T-helper 22 cell (primary cell): Measurements from ENCODE around the gene ME3.

ENCODE experiments used
- DNase-seq: peaks from one replicate; pipeline ENCODE4 v3.0.0-alpha.2; 2020; ENCODE audit warnings: low read depth

The ME3 gene

DNA sequence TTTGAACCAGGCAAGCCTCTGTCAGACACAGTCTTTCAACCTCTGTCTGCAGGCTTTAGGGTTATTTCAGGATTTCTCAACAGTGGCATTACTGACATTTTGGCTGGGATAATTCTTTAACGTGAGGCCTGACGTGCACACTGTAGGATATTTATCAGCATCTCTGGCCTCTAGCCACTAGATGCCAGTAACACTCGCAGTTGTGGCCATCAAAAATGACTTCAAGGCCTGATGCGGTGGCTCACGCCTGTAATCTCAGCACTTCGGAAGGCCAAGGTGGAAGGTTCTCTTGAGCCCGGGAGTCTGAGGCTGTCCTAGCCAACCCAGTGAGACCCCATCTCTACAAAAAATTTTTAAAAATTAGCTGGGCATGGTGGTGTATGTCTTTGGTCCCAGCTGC lies 184.7 kb downstream of the ME3 start:
- DNase-seq: no peak

DNA sequence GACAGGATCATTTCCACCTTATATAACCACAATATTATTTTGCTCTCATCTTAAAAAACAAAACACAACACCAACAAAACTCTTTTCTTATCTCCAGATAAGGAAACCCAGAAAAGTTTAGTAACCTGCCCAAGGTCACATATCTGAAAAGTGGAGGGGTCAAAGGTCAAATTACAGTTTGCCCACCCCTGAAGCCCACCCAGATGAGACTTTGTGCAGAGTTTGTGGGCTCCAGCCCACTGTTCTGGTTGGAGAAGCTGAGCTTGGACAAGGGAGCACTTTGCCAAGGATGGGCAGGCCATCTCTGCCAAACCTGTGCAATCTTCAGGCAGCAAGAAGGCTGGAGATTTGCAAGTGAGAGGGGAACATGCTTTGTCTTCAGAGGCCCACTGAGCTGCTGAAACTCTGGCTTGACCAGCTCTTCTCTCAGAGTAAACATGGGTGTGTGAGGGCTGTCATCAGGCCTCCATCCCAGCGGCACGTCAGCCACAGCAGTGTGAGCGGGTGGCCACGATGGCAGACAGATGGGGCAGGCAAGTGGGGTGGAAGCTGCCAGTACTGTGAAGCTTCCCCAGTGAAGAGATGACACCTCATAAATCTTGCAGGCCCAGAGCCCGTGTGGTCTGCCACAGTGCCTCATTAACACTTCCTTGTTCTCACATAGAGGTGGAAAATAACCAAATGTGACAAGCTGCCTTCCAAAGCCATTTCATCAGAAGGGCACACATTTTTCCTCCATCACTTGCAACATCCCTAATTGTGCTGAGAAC lies 186.0 kb downstream of the ME3 start:
- no peak for DNase-seq

DNA sequence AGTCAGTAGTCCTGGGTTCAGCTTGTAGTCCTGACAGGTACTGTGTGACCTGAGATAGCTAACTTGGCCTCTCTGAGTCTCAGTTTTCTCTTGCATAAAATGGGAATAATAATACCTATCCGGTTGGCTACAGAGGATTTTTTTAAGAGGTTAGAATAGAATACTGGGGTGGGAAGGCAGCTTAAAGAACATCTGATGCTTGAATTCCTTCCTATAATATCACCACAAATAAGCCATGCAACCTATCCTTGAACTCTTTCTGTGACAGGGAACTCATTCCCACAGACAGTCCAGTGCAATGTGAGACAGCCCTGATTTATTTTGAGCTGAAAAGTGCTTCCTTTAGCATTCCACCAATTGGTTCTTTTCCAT lies 187.6 kb downstream of the ME3 start:
- no peak for DNase-seq

DNA sequence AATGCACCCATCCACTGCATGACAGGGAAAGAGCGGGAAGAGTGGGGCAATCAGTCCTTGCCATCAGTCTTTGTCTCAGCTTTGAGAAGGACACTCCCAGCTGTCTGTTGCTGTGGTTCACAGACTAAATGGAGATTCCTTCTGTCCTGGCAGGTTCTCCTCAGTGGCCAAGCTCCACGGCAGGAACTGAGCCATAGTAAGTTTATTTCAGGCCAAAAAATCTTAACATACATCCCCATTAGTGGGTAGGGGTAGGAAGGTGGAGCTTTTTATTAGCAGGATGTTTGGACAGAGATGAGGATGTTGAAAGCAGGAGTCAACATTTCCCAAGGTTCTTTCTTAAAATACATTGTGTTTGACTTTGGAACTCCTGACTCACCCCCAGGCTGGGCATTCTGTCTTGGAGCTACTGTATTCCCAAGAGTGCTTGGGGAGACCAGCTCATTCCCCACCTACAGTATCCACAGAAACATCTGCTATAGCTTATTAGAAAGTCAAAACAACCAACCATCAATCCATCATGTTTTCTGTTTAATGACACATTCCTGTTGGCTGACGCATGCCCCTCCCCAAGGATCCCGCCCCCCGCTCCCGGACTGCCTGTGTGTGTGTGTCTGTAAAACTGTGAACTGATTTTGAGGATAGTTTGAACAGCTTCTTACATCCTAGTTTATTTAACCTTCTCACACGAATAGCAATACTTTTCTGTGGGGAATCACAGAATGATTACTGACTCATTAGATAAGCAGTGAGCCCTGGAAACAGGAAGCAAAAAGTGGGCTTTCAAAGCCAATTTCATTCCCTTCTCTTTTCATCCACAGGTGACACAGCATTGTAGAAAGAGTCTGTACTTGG lies 188.2 kb downstream of the ME3 start:
- no peak for DNase-seq

GRCh38 chr11:86483610-86483939 lies 188.8 kb downstream of the ME3 start:
- no peak for DNase-seq

GRCh38 chr11:86482692-86483091 lies 189.7 kb downstream of the ME3 start:
- no peak for DNase-seq

DNA sequence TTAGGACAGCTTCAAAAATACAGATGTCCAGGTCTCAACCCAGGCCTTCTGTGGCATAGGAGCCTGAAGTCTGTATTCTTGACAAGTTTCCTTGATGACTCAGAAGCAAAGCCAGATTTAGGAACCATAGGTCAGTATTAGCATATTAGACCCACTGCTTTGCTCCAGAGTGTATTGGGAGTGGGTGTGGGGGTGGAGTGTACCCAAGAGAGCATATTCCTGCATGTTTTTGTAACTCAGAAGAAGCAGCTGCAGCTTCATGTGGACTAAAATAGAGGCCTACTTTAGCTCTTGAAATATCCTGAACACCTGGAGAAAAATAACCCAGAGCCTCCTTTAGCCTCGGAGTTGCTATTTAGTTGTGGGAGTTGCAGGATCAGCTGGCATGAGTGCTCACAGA lies 191.0 kb downstream of the ME3 start:
- no peak for DNase-seq

DNA sequence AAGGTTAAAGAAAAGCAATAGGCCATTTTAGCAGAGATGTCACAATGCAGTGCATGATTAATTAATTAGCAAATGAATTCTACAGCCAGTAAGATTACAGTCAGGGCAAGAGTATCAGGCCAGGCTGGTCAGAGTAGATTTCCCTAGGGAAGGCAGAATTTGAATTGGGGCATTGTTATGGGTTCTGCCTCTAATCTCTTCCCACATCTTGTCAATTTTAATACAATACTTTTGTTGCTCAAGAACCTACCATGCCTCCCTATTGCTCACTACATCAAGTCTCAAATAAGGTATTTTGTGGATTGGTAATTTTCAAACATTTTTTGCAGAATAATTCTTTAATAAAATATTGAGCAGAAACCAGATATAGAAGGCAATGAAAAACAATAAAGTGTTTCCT lies 194.1 kb downstream of the ME3 start:
- DNase-seq: no peak

DNA sequence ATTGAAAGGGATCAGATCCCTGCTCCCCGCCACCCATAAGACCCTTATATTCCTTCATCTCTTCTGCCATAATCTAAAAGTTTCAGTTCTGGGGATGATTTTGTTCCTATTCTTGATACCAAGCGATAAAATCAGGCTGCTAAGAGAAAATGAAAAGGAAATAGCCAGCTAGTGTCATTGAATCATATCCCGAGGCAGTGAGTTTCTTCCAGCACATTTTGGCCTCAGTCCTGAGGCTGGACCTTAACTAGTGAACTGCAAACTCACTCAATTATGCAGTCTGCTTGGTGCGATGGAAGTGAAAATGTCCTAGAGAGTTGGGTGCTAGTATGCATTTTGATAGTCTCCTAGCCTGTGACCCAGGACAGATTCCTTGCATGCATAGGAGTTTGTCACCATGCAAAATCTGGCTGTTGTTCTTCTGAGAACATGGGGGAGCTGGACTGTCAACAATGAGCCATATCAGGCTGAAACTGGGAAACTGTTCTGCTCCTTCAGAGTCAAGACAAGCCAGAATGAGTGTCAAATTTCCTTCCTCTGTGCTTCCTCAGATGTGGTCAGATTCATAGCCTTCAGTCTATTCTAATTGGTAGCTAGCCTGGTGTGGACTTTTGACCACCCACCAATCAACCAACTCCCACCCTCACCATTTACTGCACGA lies 194.8 kb downstream of the ME3 start:
- no peak for DNase-seq

DNA sequence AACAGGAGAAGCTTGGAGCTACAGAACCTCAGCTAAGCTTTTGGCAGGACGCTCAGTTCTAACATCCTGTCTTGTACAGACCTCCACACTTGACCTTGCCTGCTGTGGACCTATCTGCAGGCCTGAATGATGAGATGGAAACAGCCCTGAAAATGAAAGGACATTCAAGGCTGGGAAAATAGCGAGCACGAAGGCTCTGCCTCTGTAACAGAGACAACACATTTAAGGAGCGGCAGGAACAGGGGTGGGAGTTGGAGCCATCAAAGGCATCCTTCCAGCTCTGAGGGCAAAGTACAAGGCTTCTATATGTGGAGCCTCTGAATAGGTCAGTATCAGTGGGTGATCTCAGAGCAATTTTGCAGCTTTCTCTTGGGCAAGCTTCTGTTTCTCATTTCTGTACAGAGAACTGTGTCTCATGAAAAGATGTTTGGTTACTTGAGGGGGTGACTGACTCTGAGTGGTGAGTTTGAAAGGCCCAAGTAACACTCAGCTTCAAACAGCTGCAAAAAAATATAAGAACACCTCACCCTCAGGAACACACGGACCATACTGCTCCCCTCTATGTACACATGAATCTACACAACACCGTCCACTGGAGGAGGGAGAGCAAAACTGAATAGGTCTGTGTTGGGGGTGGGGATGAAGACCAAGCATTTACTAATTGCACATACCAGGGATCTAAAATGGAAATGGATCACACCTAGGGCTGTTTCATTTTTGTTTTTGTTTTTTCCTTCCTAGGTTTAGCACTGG lies 196.1 kb downstream of the ME3 start:
- no peak for DNase-seq

- no peak for DNase-seq
Observed at GRCh38 chr11:86475027-86475426, 197.4 kb downstream of the ME3 start.

DNA sequence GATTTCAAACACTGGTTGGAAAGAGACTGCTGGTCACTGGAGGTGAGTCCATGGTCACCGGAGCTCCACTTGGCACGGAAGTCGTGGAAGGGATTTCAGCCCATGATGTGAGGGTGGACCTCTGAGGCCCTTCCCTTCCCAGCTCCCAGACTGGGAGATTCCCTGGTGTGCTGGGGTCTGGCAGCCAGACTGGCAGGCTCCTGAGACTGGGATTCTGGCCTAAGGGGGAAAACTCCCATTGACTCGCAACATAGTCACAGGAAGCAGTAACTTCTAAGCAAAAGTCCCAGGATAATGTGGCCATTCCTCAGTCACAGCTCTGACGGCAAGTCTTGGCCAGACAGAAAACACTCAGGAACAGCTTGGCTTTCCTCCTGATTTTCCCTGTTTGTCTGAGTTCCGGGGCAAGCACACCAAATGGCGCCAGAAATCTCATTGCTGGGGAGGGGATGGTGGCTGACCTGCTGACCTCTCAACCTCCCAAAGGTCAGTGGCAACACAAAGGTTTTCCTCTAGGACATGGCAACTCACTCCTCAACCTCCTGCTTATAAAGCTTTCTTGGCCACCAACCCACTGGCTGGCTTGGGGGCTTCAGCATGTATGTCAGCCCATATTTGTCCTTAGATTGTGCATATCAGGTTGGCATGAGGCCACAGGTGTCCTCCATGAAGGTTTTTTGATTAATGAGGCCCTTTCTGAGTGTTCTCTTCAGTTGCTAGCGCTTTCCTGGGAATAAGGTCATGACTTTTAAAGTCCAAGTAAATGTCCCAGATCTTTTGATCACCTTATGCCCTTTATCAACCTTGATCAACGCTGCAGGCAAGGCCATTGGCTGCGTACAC lies 198.2 kb downstream of the ME3 start:
- DNase-seq: no peak

DNA sequence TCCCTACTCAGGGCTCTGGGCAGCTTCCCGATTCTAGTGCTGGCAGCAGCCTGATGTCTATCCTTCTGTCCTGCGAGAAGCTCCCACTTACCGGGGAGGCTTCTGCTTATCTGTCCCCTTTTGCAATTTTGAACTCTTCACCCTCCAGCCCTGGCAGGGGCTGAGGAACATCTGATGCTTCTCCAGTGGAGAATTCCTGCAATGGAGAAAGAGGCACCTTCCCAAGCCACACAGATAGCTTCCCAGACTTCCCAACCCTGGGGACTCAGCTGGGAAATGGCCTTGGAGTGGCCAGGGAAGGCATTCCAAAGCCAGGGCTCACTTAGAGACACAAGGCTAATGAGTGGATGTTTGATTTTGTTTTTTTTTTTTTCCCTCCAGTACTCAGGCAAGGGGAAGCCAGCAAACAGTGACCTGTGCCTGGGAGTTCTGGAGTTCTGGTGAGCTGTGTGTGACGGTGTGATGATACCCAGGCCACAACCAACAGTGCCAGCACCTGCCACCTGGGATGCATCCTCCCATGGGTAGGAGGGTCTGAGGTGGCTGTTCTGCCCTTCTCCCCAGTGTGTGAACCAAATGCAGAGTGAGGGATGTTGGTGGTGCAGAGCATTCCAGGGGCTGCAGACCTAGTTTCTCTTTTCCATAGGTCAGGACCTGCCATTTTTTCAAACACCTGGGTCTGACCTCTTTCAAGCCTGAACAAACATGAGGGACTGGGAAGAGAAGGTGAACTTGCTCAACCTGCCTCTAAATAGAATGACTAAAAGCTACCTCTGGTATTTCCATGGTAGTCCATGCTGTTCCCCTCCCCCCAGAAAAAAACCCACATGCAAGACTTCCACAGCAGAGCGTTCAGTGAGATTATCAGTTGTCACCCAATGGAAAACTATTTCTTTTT lies 202.7 kb downstream of the ME3 start:
- no peak for DNase-seq

DNA sequence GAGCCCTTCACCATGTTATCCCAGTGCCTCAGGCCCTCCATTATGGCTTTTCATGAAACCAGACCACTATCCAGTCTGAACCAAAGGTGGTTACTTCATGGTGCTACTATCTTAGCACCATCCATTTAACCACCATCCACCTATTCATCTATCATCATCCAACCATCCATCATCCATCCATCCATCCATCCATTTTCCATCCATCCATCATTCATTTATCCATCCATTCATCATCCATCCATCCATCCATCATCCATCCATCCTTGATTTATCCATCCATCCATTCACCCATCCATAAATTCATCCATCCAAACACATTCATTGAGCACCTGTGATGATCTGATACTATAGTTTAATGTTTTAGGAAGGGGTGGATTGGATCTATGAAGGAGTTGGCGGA lies 204.2 kb downstream of the ME3 start:
- no peak for DNase-seq

DNA sequence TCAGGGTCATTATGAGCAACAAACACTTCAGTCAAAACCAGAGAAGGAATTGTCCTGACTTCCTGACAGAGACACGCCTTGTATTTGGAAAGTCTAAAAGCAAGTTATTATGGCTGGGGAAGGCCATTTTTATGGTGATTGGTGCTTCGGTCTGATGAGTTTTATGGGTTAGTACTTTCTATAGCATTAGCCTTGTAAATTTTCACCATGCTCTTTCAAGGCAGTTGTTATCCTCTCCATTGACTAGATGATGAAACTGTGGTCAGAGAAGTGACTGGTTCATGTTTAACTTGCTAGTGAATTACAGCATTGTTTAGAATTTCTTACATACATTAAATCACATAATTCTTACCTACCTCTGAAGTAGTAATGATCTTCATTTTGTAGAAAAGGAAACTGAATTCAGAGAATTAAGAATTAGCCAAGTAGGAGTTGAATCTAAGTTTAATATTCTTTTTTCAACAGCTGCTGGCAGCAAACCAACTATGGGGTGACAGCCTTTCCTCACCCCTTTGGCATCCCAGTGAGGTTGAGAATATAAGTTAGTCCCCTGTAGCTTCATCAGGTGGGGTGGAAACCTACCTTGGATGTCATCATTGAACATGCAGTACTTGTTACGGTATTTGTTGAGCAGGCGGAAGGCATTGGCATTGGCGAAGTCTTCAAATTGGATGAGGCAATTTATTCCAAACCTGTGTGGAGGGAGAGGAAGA lies 207.8 kb downstream of the ME3 start:
- no peak for DNase-seq

DNA sequence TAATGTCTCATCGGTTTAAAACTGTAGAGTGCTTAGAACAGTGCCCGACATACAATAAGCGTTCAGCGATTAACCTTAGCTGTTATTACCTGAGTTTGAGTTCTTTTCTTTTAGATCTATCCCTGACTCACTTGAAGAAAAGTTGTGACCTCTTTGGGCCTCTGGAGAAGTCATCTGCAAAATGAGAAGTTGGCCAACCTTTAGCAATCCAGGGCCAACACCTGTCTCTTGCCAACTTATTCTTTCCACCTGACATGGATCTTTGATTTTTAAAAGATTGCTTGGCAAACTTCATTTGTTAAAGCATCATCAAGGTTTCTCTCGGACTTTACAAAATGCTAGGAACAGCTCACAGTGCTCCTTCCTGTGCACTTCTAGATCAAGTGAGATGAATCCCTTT lies 208.5 kb downstream of the ME3 start:
- no peak for DNase-seq

GRCh38 chr11:86463120-86463519 lies 209.3 kb downstream of the ME3 start:
- no peak for DNase-seq

- no peak for DNase-seq
Observed at GRCh38 chr11:86461892-86462291, 210.5 kb downstream of the ME3 start.

GRCh38 chr11:86460461-86461385 lies 211.7 kb downstream of the ME3 start:
- no peak for DNase-seq
